HFF-Myc (cell line): ENCODE measurements around the gene UVSSA.

Experiments used
- DNase-seq: peaks from one replicate; pipeline ENCODE4 v3.0.0-alpha.2; 2011; ENCODE audit warnings: low read depth; ENCODE audit errors: extremely low read depth
- H3K4me3 ChIP-seq: replicated peaks from 2 replicates; pipeline ENCODE4 v1.5.1; 2011; ENCODE audit warnings: low read depth, mild to moderate bottlenecking, control low read depth, low read length
- CTCF ChIP-seq: IDR thresholded peaks from 2 replicates; pipeline ENCODE4 v1.5.1; 2012; ENCODE audit warnings: mild to moderate bottlenecking, low read depth, low read length, control low read depth; ENCODE audit errors: missing control alignments

UVSSA gene

GRCh38 chr4:1353186-1354055 lies 6.4 kb downstream of the UVSSA start:
- H3K4me3 ChIP-seq = no peak overlapping the region
- DNase-seq = no peak
- no peak for TF ChIP-seq CTCF

GRCh38 chr4:1354136-1354982 lies 7.4 kb downstream of the UVSSA start:
- no peak for TF ChIP-seq CTCF
- no peak for DNase-seq
- H3K4me3 ChIP-seq = no peak overlapping the region

- no peak overlapping the region for H3K4me3 ChIP-seq
- TF ChIP-seq CTCF = no peak
- DNase-seq = no peak
Measured at GRCh38 chr4:1354983-1355275, 7.9 kb downstream of the UVSSA start.

GRCh38 chr4:1355378-1355777 lies 8.4 kb downstream of the UVSSA start:
- DNase-seq = no peak
- TF ChIP-seq CTCF = no peak
- no peak overlapping the region for H3K4me3 ChIP-seq

GRCh38 chr4:1356181-1356998 lies 9.4 kb downstream of the UVSSA start:
- DNase-seq = no peak
- peak; percentile 91 for TF ChIP-seq CTCF
- no peak overlapping the region for H3K4me3 ChIP-seq

- no peak for DNase-seq
- no peak overlapping the region for H3K4me3 ChIP-seq
- no peak for TF ChIP-seq CTCF
Measured at GRCh38 chr4:1357356-1358248, 10.6 kb downstream of the UVSSA start.
